Central memory CD8-positive, alpha-beta T cell (primary cell): ENCODE data around the gene PRKAR1A.
A peak's percentile ranks its signal among the peaks of the same experiment; 100 is the strongest.
"Not testable (repeated sequence)": the region's sequence is repeated elsewhere in the genome, so short reads cannot be mapped to it uniquely, and the experiment has no call there.

Experiments used
- ATAC-seq: fragments of 150-1000 bp; cut with Tn5 transposase; replicated peaks from 2 replicates; pipeline ENCODE4 v1.10.0; 2022; ENCODE audit warnings: mild to moderate bottlenecking, moderate FRiP score, moderate number of reproducible peaks; ENCODE audit not compliant: poor library complexity, severe bottlenecking; ENCODE audit errors: extremely low read depth
- DNase-seq, 2 donors: peaks; one replicate each; pipeline ENCODE4 v3.0.0; 2021; ENCODE audit warnings: low spot score in 2 of 2
- H3K27ac Mint-ChIP-seq: one replicate; pipeline ENCODE4 v1.8.0; 2022; ENCODE audit warnings: low read depth, mild to moderate bottlenecking, moderate library complexity, mixed read lengths
- H3K27me3 Mint-ChIP-seq: one replicate; pipeline ENCODE4 v1.8.0; 2022; ENCODE audit warnings: mixed read lengths
- H3K36me3 Mint-ChIP-seq: one replicate; pipeline ENCODE4 v1.8.0; 2022; ENCODE audit warnings: mild to moderate bottlenecking, moderate library complexity, mixed read lengths; ENCODE audit not compliant: insufficient read depth
- H3K4me1 Mint-ChIP-seq: one replicate; pipeline ENCODE4 v1.8.0; 2022; ENCODE audit warnings: mixed read lengths
- H3K4me3 Mint-ChIP-seq: one replicate; pipeline ENCODE4 v1.8.0; 2022; ENCODE audit warnings: mild to moderate bottlenecking, moderate library complexity, mixed read lengths
- H3K9me3 Mint-ChIP-seq: one replicate; pipeline ENCODE4 v1.8.0; 2022; ENCODE audit warnings: mixed read lengths

The PRKAR1A gene

DNA sequence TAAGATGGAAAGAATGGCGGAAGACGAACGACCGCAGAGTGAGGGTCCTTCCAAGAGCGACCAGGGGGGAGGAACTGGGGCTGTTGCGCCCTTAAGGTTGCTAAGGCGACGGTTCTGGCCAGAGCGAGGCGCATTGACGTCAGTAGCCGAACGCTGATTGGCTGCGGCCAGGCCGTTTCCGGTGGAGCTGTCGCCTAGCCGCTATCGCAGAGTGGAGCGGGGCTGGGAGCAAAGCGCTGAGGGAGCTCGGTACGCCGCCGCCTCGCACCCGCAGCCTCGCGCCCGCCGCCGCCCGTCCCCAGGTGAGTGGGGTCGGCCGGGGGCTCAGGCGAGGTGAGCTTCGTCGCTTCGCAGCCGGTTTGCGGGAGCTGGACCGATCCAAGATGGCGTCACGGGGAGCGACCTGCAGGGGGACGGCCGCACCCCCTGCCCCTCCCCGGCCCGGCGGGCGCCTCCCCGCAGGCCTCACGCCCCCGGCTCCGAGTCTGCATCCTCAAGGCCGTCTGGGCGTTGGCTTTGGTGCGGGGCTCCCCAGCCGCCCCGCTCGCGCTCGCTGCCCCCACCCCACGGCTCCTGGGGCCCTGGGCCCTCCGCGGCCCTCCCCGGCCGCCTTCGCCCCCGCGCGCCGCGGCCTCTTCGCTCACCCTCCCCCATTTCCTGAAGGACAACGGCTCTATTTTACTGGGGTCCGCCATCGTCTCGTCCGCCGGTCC is at the start of gene PRKAR1A:
Gene PRKAR1A (plus strand): TSS at position 184 of the 713 bp plus-strand sequence. CDS start 2,970 bp downstream, outside the sequence.
- ATAC-seq, result peak; percentile 92
- Mint-ChIP-seq H3K27me3 (no peaks in the 10 kb centered on the region), H3K27ac (peak within 1 kb of the TSS; percentile 100), H3K9me3 (no peaks in the 10 kb centered on the region), H3K4me3 (peak within 1 kb of the TSS; percentile 94), H3K4me1 (peaks cover 58% of the 10 kb centered on the region), H3K36me3 (peaks cover 52% of the 10 kb centered on the region)
- peak; percentile 92 to 96 for DNase-seq

DNA sequence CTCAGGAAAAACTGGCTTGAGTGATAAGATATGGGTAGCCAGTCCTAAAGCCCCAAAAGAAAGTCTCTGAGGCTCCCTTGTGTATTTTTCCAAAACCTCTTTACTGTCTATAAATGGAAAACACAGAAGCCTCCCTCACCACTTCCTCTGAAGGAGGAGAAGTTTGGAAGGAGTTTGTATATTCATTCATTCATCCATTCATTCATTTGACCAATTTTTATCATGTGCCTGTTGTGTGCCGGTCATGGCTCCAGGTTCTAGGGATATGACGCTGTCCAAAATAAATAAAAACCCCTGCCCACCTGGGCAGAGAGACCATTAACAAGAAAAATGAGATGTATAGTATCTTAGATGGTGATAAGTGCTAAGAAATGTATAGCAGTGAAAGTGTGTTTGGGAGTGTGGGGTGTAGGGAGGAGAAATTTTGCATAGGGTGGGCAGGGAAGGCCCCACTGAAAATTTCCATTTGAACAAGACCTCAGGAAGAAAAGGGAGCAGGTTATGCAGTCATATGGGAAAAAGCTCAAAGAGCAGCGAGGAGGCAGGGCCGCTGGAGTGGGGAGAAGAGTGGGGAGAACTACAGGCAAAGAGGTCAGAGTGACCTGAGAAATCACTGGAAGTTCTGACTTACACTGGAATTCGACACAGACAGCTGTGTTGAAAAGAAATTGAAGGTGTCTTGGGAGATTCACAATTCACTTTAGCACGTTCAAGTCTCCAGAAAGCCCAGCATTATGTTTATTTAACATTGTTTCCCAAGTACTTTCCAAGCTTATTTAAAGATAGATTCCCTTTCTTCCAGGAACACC is 48.8 kb upstream of the PRKAR1A start:
- Mint-ChIP-seq H3K36me3 (peaks cover 4% of the 10 kb centered on the region), H3K9me3 (no peaks in the 10 kb centered on the region), H3K27me3 (peaks cover 14% of the 10 kb centered on the region), H3K4me1 (peaks cover 47% of the 10 kb centered on the region), H3K4me3 (no peak overlapping the region), H3K27ac (no peak overlapping the region)
- DNase-seq, result no peak
- ATAC-seq, result no peak

DNA sequence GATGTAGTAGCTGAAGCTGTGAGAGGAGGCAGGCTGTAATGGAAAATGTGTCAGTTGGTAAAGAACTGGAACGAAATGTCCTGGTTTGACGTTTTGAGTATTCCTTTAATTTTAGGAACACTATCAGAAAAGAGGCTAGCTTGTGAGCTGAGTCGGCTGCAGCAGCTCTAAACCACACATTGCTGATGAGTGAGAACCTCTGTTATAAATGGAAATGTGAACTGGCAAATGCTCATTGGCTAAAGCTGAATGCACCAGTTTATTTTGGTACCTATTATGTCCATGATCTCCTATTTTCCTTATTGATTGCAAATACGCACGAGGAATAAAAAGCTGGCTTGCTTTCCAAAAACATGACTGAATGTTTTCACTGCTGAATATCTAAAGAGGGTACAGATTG is 43.9 kb upstream of the PRKAR1A start:
- peaks cover 39% of the 10 kb centered on the region for H3K27me3 Mint-ChIP-seq
- ATAC-seq, result no peak
- H3K4me3 Mint-ChIP-seq, result no peak overlapping the region
- H3K4me1 Mint-ChIP-seq, result no peaks in the 10 kb centered on the region
- no peaks in the 10 kb centered on the region for H3K9me3 Mint-ChIP-seq
- no peak for DNase-seq
- H3K36me3 Mint-ChIP-seq, result peaks cover 2% of the 10 kb centered on the region
- H3K27ac Mint-ChIP-seq, result no peak overlapping the region

DNA sequence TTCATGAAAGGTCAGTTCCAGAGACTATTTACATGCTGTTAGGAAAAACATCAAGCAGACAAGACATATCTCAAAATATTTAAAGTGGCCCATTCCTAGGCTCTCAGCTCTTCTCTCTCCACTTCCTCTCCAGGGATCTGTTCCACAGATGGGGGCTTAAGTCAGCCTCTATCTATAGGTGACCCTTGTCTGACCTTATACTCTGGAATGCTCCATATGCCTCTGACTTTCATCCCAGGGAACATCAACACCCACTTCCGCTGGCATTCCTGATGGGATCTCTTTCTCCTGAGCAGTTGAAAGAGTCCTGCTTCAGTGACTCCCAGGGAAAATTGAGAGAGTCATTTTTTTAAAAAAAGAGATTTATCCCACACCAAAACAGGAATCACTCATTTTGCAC is 43.4 kb upstream of the PRKAR1A start:
- ATAC-seq, result no peak
- no peaks in the 10 kb centered on the region for H3K9me3 Mint-ChIP-seq
- peaks cover 39% of the 10 kb centered on the region for H3K27me3 Mint-ChIP-seq
- H3K4me1 Mint-ChIP-seq, result no peaks in the 10 kb centered on the region
- H3K36me3 Mint-ChIP-seq, result peaks cover 2% of the 10 kb centered on the region
- H3K4me3 Mint-ChIP-seq, result no peak overlapping the region
- DNase-seq, result no peak
- no peak overlapping the region for H3K27ac Mint-ChIP-seq

DNA sequence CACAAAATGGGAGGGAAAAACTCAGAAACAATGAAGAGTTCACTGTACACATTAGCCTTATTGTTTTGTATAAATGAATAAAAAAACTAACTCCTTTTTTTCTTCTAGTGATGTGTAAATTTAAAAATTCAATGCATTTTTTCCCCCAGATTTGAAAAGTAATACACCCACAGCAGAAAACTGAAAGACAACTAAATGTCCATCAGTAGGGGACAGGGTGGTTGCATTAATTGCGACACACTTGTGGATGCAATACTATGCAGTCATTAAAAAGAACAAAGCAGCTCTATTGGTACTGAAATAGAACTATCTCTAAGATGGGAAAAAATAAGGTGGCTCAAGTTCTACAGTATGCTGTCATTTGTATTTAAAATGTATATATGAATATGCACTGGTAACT is 41.3 kb upstream of the PRKAR1A start:
- DNase-seq (no peak), ATAC-seq (no peak)
- Mint-ChIP-seq H3K4me3 (no peak overlapping the region), H3K27ac (no peak overlapping the region), H3K9me3 (no peaks in the 10 kb centered on the region), H3K27me3 (peaks cover 39% of the 10 kb centered on the region), H3K4me1 (no peaks in the 10 kb centered on the region), H3K36me3 (peaks cover 2% of the 10 kb centered on the region)

DNA sequence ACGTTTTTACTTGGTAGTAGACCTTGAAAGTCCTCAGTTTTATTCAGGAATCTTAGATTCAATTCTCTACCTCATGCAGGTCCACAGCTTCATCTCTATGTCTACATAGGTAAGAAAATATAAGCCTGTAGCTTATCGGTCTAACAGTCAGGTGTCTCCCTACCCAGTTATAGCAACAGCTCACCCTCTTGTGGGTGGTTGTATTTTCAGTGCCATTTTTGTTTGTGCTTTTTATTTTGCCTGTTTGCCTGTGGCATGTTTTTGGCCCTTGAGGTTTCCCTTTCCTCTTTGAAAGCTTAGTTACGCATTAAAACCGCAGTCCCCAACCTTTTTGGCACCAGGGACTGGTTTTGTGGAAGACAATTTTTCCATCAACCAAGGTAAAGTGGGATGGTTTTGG is 31.3 kb upstream of the PRKAR1A start:
- no peak for ATAC-seq

DNA sequence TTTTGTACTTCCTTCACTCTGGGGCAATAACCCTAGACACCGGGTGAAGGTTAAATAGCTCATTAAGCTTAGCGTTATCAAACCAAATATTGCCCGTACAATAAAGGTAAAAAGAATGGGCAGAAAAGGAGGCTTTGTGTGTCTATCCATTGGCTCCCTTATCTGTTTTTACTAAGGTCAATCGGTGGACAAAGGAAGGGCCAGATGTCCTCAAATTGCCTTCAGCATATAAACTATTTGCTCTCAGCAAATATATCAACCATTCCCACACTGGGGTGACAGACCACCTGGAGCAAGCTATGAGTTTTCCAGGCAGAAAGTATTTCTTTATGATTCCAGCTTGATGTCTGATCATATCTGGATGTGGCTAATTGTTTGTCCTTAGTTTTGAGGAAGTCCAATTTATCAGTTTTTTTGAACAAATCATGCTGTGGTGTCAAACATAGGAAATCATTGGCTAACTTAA is 29.6 kb upstream of the PRKAR1A start:
- Mint-ChIP-seq H3K36me3 (peaks cover 1% of the 10 kb centered on the region), H3K27me3 (peaks cover 51% of the 10 kb centered on the region), H3K9me3 (no peaks in the 10 kb centered on the region), H3K4me3 (no peak overlapping the region), H3K4me1 (peaks cover 4% of the 10 kb centered on the region), H3K27ac (no peak overlapping the region)
- no peak for ATAC-seq
- no peak for DNase-seq

More for the DNA sequence above, 31.3 kb upstream of the PRKAR1A start:
- DNase-seq, result no peak
- H3K4me3 Mint-ChIP-seq, result no peak overlapping the region
- H3K27ac Mint-ChIP-seq, result no peak overlapping the region
- no peaks in the 10 kb centered on the region for H3K36me3 Mint-ChIP-seq
- no peaks in the 10 kb centered on the region for H3K4me1 Mint-ChIP-seq
- H3K9me3 Mint-ChIP-seq, result no peaks in the 10 kb centered on the region
- peaks cover 54% of the 10 kb centered on the region for H3K27me3 Mint-ChIP-seq

DNA sequence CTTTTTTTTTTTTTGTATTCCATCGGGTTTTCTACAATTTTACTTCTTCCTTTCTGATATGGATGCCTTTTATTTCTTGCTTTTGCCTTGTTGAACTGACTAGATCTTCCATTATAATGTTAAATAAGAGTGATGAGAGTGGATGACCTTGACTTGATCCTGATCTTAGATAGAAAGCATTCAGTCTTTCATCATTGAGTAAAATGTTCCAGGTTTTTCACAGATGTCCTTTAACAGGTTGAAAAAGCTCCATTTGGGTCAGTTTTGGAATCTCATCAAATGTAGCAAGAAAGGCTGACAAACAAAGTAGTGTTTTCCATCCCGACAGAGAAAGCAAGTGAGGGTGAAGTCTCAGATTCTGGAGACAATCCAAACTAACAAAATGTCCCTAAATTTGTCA is 27.8 kb upstream of the PRKAR1A start:
- Mint-ChIP-seq H3K27ac (no peak overlapping the region), H3K4me3 (no peak overlapping the region), H3K4me1 (peaks cover 13% of the 10 kb centered on the region), H3K36me3 (peaks cover 7% of the 10 kb centered on the region), H3K9me3 (no peaks in the 10 kb centered on the region), H3K27me3 (peaks cover 42% of the 10 kb centered on the region)
- DNase-seq (no peak), ATAC-seq (no peak)

DNA sequence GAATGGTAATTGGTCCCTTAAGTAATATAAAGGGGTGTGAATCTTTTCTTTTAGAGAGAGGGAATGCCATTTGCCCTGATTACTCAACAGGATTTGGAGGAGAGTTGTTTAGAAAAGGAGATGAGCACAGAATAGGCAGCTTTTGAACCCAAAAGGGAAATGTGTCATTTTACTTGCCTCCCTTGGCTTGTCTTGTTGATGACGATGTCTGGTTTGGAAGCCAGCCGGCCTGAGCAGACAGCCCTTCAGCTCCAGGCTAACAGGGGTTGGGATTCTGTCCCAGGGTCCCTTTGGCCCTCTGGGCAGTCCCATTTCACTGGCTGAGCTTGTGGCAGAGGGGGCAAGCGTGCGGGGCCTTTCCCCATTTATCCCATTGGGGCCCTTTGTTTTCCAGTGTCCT is 22.3 kb upstream of the PRKAR1A start:
- Mint-ChIP-seq H3K27ac (no peak overlapping the region), H3K4me3 (no peak overlapping the region), H3K9me3 (no peaks in the 10 kb centered on the region), H3K36me3 (peaks cover 7% of the 10 kb centered on the region), H3K27me3 (peaks cover 17% of the 10 kb centered on the region), H3K4me1 (peaks cover 18% of the 10 kb centered on the region)
- no peak for DNase-seq
- no peak for ATAC-seq

DNA sequence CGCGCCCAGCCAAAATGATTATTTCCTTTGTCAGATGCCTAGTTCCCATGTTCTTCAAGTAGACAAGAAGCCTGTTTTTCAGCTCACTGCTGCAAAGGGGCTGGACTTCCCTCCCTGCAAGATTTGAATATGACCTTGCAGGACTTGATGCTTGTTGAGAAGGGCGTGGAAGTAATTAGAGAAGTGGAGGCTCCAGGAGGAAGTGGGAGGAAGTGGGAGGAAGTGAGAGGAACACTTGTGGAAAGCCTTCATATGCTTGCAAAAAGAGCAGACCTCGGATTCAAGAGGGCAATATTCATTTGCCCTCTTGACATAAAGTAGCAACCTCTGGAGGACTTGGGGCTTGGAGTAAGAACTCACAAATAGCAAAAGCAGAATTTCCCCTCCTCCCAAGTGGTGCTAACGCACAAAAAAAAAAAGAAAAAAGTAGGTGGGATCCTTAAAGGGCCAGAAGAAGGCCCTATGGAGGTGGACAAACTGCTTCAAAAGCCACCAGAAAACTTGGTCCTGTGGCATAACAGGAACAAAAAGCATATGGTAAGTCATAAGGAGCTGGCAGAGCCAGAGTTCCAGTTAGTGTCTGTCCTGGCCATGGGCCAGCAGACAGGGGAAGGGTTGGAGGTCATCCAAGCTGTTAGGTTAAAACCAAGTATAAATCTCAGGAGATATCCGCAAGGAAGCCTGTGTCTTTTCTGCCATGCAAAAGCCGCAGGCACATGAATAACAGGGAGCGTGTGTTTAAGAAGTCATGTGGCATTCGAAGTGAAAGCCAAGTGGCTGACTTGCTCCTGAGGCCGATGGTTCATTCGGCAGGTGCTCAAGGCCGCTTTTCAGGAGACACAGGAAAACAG is 20.6 kb upstream of the PRKAR1A start:
- H3K4me1 Mint-ChIP-seq, result peaks cover 18% of the 10 kb centered on the region
- DNase-seq (no peak), ATAC-seq (no peak)
- H3K27me3 Mint-ChIP-seq, result peaks cover 3% of the 10 kb centered on the region
- H3K9me3 Mint-ChIP-seq, result no peaks in the 10 kb centered on the region
- peak overlapping the region; percentile 41 for H3K27ac Mint-ChIP-seq
- peaks cover 7% of the 10 kb centered on the region for H3K36me3 Mint-ChIP-seq
- H3K4me3 Mint-ChIP-seq, result no peak overlapping the region

DNA sequence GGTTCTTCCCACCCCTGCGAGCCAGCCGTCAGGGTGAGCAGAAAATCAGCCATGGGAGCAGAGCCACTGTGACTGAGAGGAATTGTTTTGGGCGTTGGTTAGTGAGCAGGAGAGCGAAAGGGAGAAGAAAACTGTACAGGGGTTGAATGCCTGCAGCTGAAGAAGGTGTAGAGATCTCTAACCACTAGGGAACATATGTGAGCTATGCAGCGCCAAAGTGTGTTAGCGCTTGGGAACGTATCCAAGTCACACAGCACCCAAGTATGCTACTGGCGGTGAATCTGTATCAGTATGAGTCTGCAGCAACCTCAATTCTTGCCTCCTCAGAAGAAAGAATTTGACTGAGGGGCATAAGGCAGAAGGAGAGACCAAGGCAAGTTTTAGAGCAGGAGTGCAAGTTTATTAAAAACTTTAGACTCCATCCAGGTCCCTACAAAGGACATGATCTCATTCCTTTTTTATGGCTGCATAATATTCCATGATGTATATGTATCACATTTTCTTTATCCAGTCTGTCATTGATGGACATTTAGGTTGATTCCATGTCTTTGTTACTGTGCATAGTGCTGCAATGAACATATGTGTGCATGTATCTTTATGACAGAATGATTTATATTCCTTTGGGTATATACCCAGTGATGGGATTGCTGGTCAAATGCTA is 19.7 kb upstream of the PRKAR1A start:
- not testable (repeated sequence) for H3K4me3 Mint-ChIP-seq, H3K9me3 Mint-ChIP-seq, ATAC-seq, H3K27me3 Mint-ChIP-seq, DNase-seq, H3K27ac Mint-ChIP-seq, H3K36me3 Mint-ChIP-seq
- H3K4me1 Mint-ChIP-seq, result peaks cover 16% of the 10 kb centered on the region

DNA sequence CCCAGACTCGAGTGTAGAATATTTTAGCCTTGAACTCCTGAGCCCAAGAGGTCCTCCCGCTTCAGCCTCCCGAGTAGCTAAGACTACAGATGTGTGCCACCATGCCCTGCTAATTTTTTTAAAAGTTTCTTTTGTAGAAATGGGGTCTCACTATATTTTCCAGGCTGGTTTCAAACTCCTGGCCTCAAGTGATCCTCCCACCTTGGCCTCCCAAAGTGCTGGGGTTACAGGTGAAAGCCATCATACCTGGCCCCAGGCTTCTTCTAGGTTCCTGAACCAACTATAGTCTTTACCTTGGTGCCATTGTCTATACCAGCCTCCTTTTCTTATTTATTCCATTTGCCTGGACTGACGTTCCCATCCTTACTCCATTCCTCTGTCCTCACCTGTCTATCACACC is 17.1 kb upstream of the PRKAR1A start:
- H3K9me3 Mint-ChIP-seq, result no peaks in the 10 kb centered on the region
- no peak overlapping the region for H3K4me3 Mint-ChIP-seq
- H3K4me1 Mint-ChIP-seq, result peaks cover 23% of the 10 kb centered on the region
- DNase-seq (no peak), ATAC-seq (no peak)
- no peaks in the 10 kb centered on the region for H3K27me3 Mint-ChIP-seq
- no peaks in the 10 kb centered on the region for H3K36me3 Mint-ChIP-seq
- H3K27ac Mint-ChIP-seq, result no peak overlapping the region
